ENCODE measurements around the gene SAT2.

- TF ChIP-seq, protein P1, sequence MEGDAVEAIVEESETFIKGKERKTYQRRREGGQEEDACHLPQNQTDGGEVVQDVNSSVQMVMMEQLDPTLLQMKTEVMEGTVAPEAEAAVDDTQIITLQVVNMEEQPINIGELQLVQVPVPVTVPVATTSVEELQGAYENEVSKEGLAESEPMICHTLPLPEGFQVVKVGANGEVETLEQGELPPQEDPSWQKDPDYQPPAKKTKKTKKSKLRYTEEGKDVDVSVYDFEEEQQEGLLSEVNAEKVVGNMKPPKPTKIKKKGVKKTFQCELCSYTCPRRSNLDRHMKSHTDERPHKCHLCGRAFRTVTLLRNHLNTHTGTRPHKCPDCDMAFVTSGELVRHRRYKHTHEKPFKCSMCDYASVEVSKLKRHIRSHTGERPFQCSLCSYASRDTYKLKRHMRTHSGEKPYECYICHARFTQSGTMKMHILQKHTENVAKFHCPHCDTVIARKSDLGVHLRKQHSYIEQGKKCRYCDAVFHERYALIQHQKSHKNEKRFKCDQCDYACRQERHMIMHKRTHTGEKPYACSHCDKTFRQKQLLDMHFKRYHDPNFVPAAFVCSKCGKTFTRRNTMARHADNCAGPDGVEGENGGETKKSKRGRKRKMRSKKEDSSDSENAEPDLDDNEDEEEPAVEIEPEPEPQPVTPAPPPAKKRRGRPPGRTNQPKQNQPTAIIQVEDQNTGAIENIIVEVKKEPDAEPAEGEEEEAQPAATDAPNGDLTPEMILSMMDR (conservative IDR thresholded peaks at IDR 0.05), result no peak
- no peak for TF ChIP-seq ZFX (IDR thresholded peaks at IDR 0.05)
Measured at GRCh38 chr17:7588553-7589203, 38.9 kb downstream of the SAT2 start.
